ENCODE results near the gene LINGO1.

LINGO1 gene

GRCh38 chr15:77630956-77631744, 1.6 kb downstream of the LINGO1 start:
- DNase-seq = no peak

GRCh38 chr15:77630056-77630455, 2.7 kb downstream of the LINGO1 start:
- DNase-seq = no peak

GRCh38 chr15:77629070-77630030, 3.4 kb downstream of the LINGO1 start:
- no peak for DNase-seq

GRCh38 chr15:77628010-77628409, 4.7 kb downstream of the LINGO1 start:
- no peak for DNase-seq

DNA sequence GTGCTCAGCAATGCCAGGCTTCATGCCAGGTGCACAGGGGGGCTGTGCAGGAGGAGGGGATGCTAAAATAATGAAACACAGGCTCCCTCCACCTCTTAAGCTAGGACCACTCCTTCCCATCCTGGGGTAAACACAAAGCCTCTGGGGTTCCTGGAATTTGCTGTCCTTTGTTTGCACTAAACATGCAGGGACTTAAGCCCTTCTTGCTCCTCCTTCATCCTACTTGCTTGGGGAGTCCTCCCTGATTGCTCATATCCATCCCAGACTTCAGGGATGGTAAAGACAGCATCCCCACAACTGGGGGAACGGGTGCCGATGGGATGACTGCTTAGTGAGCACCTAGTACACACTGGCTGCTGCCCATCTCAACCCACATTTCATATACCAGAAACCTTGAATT, 5.1 kb downstream of the LINGO1 start:
- DNase-seq = no peak

- DNase-seq = peak; percentile 84 to 91
Observed at GRCh38 chr15:77627067-77627466, 5.6 kb downstream of the LINGO1 start.

DNA sequence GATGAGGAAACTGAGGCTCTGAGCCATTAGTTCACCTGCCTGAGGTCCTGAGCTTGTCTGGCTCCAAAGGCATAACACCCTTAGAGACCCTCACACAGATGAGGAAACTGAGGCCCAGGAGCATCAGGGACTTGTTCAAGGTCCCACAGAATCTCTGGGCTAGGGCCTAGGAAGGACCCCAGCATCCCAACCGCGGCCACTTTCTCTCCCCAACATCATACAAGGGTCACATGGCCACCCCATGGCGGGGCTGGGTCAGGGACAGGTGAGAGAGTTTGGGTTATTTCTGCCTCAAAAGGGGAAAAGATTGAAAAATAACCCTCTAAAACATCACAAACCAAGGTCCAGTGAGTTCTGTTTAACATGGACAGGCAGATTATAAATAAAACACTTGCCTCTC, 6.7 kb downstream of the LINGO1 start:
- DNase-seq = no peak

- no peak for DNase-seq
Observed at GRCh38 chr15:77625376-77625775, 7.3 kb downstream of the LINGO1 start.

- peak in 1 of 2 experiments; percentile 35 for DNase-seq
Observed at GRCh38 chr15:77624868-77625267, 7.8 kb downstream of the LINGO1 start.

GRCh38 chr15:77623755-77624524, 8.8 kb downstream of the LINGO1 start:
- DNase-seq = no peak

GRCh38 chr15:77622934-77623754, 9.6 kb downstream of the LINGO1 start:
- no peak for DNase-seq

- DNase-seq = no peak
Observed at GRCh38 chr15:77622209-77622933, 10.3 kb downstream of the LINGO1 start.

GRCh38 chr15:77621847-77622208, 10.9 kb downstream of the LINGO1 start:
- no peak for DNase-seq

DNA sequence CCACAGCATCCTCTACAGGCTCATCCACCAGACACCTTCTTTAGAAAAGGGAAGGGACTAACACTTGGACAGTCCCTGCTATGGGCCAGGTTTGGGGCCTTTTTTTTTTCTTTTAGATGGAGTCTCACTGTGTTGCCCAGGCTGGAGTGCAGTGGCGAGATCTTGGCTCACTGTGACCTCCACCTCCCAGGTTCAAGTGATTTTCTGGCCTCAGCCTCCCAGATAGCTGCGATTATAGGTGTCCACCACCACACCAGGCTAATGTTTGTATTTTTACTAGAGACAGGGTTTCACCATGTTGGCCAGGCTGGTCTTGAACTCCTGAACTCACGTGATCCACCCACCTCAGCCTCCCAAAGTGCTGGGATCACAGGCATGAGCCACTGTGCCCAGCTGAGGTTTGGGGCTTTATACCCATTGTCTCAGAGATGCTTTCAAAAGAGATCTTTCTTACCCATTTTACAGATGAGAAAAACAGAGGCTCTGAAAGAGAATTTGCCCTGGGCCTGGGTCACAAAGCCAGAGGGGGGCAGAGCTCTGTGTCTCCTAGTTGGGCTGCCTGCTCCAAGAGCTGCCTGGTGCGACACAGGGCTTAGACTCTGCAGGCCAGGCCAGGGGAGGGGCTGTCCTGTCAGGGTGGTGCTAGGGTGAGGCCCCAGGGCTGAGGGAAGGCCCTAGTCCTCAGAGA, 11.6 kb downstream of the LINGO1 start:
- no peak for DNase-seq

- DNase-seq = no peak
Observed at GRCh38 chr15:77620297-77620696, 12.4 kb downstream of the LINGO1 start.

- no peak for DNase-seq
Observed at GRCh38 chr15:77619883-77620282, 12.8 kb downstream of the LINGO1 start.

- DNase-seq = no peak
Observed at GRCh38 chr15:77617476-77618230, 15.1 kb downstream of the LINGO1 start.

DNA sequence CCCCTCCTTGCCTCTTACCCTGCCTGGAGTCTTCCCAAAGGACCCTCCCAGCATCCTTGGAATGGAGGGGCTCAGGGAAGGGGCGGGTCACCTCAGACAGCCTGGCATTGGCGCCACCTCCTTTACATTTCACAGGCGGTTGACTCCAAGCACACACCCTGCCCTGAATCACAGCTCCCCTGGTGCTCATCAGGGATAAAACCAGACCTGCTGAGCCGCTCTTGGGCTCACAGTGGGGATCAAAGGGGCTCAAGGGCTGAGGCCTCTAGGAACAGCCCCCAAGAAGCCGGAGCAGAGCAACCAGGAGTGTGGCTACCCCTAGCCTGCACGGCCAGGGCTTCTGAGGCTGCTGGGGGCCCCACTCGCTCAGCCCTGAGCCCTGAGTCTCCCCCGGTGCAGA, 16.6 kb downstream of the LINGO1 start:
- DNase-seq = no peak

DNA sequence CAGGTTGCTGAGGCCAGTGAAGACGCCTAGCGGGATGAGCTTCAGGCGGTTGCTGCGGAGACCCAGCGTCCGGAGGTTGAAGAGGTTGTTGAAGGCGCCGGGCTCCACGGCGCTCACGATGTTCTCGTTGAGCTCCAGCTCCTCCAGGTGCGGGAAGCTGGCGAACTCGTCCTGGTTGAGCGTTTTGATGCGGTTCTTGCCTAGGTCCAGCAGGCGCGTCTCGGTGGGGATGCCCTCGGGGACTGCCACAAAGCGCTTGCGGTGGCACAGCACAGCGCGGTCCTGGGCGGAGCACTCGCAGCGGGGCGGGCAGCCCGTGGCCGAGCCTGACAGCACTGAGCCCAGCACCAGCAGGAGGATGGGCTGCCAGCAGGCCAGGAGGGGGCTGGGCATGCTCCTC, 17.2 kb downstream of the LINGO1 start:
- no peak for DNase-seq

DNA sequence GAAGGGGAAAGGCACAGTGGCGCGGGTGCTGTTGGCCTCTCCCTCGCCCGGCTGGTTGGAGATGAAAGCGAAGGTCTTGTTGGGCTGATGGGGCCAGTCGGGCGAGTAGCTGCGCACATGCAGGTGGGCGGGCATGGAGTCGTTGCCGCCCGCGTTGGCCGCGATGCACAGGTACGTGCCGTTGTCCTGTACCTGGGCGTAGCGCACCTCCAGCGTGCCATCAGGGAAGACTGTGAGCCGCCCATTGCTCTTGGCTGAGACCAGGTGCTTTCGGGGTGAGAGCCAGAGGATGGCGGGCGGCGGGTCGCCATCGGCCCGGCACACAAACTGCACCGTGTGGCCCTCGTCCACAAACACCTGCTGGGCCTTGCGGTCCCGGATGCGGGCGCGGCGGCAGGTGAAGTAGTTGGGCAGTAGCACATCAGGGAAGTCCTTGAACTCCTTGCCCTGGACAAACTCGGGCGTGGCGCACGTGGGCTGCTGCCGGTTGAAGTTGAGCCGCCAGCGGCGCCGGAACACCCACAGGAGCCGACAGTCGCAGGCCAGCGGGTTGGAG, 18.4 kb downstream of the LINGO1 start:
- DNase-seq = no peak
